ENCODE measurements around the gene PARL.
"Not testable (repeated sequence)": the region's sequence is repeated elsewhere in the genome, so short reads cannot be mapped to it uniquely, and the experiment has no call there.

Gene PARL

GRCh38 chr3:183896184-183896583 lies 11.5 kb upstream of the PARL start:
- Histone ChIP-seq H3K9me3 (ENCODE audit: low read length) (no peaks in the 10 kb centered on the region), H3K4me3 (ENCODE audit: low read length) (no peak overlapping the region), H3K27me3 (ENCODE audit: insufficient read depth, low read length) (peaks cover 23% of the 10 kb centered on the region), H2AFZ (ENCODE audit: low read depth, low read length) (no peak overlapping the region), H3K4me1 (ENCODE audit: insufficient read depth, low read length) (no peaks in the 10 kb centered on the region), H3K36me3 (ENCODE audit: insufficient read depth, low read length) (no peaks in the 10 kb centered on the region)

DNA sequence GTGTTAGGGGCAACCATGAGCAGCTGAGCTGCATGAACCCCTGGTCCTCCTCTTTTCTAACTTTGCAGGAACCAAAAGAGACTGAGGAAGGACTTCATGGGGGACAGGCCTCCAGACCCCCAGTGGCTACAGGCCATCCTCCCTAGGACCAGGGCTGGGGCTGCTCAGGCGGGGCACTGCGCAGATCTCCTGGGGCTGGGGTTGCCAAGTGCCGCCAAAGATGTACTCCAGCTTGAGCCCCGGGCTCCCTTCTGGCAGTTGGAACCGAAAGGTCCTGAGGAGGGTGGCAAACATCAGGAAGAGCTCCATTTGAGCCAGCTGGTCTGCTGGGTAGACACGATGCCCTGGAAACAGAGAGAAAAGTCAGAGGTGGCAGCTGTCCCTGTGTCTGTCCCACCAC lies 11.1 kb upstream of the PARL start:
- no peak overlapping the region for H2AFZ ChIP-seq (ENCODE audit: low read depth, low read length)
- no peaks in the 10 kb centered on the region for H3K9me3 ChIP-seq (ENCODE audit: low read length)
- peaks cover 23% of the 10 kb centered on the region for H3K27me3 ChIP-seq (ENCODE audit: insufficient read depth, low read length)
- H3K4me1 ChIP-seq (ENCODE audit: insufficient read depth, low read length) = no peaks in the 10 kb centered on the region
- H3K4me3 ChIP-seq (ENCODE audit: low read length) = no peak overlapping the region
- no peaks in the 10 kb centered on the region for H3K36me3 ChIP-seq (ENCODE audit: insufficient read depth, low read length)

GRCh38 chr3:183895296-183895695 lies 10.6 kb upstream of the PARL start:
- Histone ChIP-seq H2AFZ (ENCODE audit: low read depth, low read length) (no peak overlapping the region), H3K27me3 (ENCODE audit: insufficient read depth, low read length) (peaks cover 23% of the 10 kb centered on the region), H3K9me3 (ENCODE audit: low read length) (no peaks in the 10 kb centered on the region), H3K36me3 (ENCODE audit: insufficient read depth, low read length) (no peaks in the 10 kb centered on the region), H3K4me1 (ENCODE audit: insufficient read depth, low read length) (no peaks in the 10 kb centered on the region), H3K4me3 (ENCODE audit: low read length) (no peak overlapping the region)

DNA sequence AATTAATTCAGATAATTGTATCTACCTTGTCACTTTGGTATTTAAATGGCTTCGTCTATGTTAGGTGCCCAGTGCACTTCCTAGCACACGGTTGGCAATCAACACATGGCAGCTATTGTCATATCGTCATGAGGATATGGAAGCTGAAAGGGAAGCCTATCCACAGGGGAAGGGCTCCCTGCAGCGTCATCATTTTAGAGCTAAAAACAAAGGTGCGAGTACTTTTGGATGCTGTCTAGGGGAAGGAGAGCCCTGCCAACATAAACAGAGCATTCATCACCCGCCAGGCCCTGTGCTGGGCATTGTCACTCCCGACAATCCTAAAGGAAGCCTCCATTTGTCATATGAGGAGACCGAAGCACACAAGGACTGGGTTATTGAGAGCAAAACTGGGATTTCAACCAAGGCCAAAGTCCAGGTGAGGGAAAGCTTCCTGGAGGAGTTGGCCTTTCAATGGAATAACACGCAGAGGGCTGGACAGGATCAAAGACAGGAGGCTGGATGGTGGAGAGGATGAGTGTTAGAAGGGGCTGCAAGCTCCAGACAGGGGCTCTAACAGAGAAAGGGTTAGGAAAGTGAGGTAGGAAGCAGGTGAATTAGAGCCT lies 8.0 kb upstream of the PARL start:
- H3K4me1 ChIP-seq (ENCODE audit: insufficient read depth, low read length) = no peaks in the 10 kb centered on the region
- H3K36me3 ChIP-seq (ENCODE audit: insufficient read depth, low read length) = no peaks in the 10 kb centered on the region
- no peak overlapping the region for H2AFZ ChIP-seq (ENCODE audit: low read depth, low read length)
- H3K4me3 ChIP-seq (ENCODE audit: low read length) = no peak overlapping the region
- no peaks in the 10 kb centered on the region for H3K9me3 ChIP-seq (ENCODE audit: low read length)
- peaks cover 26% of the 10 kb centered on the region for H3K27me3 ChIP-seq (ENCODE audit: insufficient read depth, low read length)

DNA sequence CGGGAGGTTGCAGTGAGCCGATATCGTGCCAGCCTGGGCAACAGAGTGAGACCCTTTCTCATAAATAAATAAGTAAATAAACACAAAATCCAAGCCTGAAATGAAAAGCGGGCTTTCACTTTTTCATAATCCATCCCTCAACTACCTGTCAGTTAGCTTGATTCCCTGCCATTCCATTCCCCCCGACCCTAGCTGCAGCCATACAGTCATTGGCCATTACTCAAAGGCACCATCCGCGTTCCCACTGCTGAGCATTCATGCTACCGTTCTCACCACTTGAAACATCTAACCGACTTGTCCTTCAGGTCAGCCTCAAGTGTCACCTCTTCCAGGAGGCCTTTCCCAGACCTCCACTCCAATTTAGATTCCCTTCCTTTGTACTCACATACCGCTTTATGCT lies 1.1 kb upstream of the PARL start:
- Histone ChIP-seq H3K4me3 (ENCODE audit: low read length) (no peak overlapping the region), H3K4me1 (ENCODE audit: insufficient read depth, low read length) (peaks cover 12% of the 10 kb centered on the region), H2AFZ (ENCODE audit: low read depth, low read length) (no peak overlapping the region), H3K36me3 (ENCODE audit: insufficient read depth, low read length) (no peaks in the 10 kb centered on the region), H3K9me3 (ENCODE audit: low read length) (no peaks in the 10 kb centered on the region), H3K27me3 (ENCODE audit: insufficient read depth, low read length) (peaks cover 9% of the 10 kb centered on the region)

DNA sequence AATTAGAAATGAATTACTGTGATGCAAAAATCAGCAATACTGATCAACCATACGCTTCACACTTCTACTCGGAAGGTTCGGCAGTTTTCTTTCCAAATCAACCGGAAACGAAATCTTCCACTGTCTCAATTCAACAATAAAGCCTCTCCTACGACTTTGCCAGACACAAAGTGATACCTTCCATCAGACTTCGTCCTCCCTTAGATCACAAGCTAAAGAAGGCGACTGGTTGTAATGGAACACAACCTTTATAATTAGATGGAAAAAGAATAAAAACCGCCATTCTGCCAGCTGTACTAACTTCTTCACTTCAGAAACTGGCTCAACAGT lies 618 bp downstream of the PARL start:
- peaks cover 9% of the 10 kb centered on the region for H3K27me3 ChIP-seq (ENCODE audit: insufficient read depth, low read length)
- peaks cover 12% of the 10 kb centered on the region for H3K4me1 ChIP-seq (ENCODE audit: insufficient read depth, low read length)
- no peaks in the 10 kb centered on the region for H3K9me3 ChIP-seq (ENCODE audit: low read length)
- H3K36me3 ChIP-seq (ENCODE audit: insufficient read depth, low read length) = no peaks in the 10 kb centered on the region
- H2AFZ ChIP-seq (ENCODE audit: low read depth, low read length) = peak overlapping the region; percentile 58
- peak overlapping the region; percentile 68 for H3K4me3 ChIP-seq (ENCODE audit: low read length)

GRCh38 chr3:183883291-183884096 lies 1.2 kb downstream of the PARL start:
- Histone ChIP-seq H2AFZ (ENCODE audit: low read depth, low read length) (no peak overlapping the region), H3K4me1 (ENCODE audit: insufficient read depth, low read length) (peaks cover 12% of the 10 kb centered on the region), H3K4me3 (ENCODE audit: low read length) (peak overlapping the region; percentile 68), H3K36me3 (ENCODE audit: insufficient read depth, low read length) (no peaks in the 10 kb centered on the region), H3K27me3 (ENCODE audit: insufficient read depth, low read length) (peaks cover 9% of the 10 kb centered on the region), H3K9me3 (ENCODE audit: low read length) (no peaks in the 10 kb centered on the region)

GRCh38 chr3:183880121-183880520 lies 4.6 kb downstream of the PARL start:
- peaks cover 4% of the 10 kb centered on the region for H3K36me3 ChIP-seq (ENCODE audit: insufficient read depth, low read length)
- H3K4me1 ChIP-seq (ENCODE audit: insufficient read depth, low read length) = peaks cover 12% of the 10 kb centered on the region
- no peak overlapping the region for H3K4me3 ChIP-seq (ENCODE audit: low read length)
- H3K27me3 ChIP-seq (ENCODE audit: insufficient read depth, low read length) = no peaks in the 10 kb centered on the region
- H2AFZ ChIP-seq (ENCODE audit: low read depth, low read length) = no peak overlapping the region
- no peaks in the 10 kb centered on the region for H3K9me3 ChIP-seq (ENCODE audit: low read length)

DNA sequence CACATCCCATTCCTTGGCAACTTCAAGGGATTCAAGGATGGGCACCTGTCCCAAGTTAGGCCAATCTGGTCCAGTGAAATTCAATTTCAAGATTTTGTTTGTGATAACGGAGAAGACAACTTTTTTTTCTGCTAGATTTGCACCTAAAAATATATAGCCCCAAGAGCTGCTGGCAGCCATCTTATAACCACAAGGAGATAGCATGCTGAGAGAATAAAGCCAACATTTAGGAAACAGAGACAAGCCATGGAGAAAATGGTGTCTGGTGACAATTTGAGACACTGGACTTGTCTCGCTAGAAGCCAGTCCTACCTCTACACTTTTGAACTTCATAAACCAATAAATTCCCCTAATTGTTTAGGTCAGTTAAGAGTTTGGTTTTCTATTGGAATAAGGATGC lies 5.4 kb downstream of the PARL start:
- Histone ChIP-seq H3K4me3 (ENCODE audit: low read length) (no peak overlapping the region), H3K4me1 (ENCODE audit: insufficient read depth, low read length) (peaks cover 12% of the 10 kb centered on the region), H2AFZ (ENCODE audit: low read depth, low read length) (no peak overlapping the region), H3K36me3 (ENCODE audit: insufficient read depth, low read length) (peaks cover 6% of the 10 kb centered on the region), H3K9me3 (ENCODE audit: low read length) (no peaks in the 10 kb centered on the region), H3K27me3 (ENCODE audit: insufficient read depth, low read length) (no peaks in the 10 kb centered on the region)

DNA sequence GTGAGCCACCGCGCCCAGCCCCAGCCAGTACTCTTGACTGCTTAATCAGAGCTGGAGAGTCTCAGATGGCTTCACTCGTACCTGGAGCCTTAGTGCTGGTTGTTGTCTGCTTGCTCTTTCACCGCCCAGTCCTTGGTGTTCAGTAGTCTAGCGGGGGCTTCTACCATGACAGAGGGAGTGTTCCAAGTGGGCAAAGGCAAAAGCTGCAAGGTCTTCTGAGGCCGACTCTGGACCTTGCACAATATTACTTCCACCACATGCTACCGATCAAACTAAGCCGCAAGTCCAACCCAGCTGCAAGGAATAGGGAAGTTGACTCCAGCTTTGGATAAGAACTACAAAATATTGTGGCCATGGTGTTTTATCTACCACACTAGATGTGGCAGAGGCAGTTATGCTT lies 6.6 kb downstream of the PARL start:
- no peaks in the 10 kb centered on the region for H3K27me3 ChIP-seq (ENCODE audit: insufficient read depth, low read length)
- no peaks in the 10 kb centered on the region for H3K9me3 ChIP-seq (ENCODE audit: low read length)
- H2AFZ ChIP-seq (ENCODE audit: low read depth, low read length) = no peak overlapping the region
- H3K36me3 ChIP-seq (ENCODE audit: insufficient read depth, low read length) = peaks cover 6% of the 10 kb centered on the region
- no peak overlapping the region for H3K4me3 ChIP-seq (ENCODE audit: low read length)
- H3K4me1 ChIP-seq (ENCODE audit: insufficient read depth, low read length) = peaks cover 7% of the 10 kb centered on the region

- not testable (repeated sequence) for H2AFZ ChIP-seq (ENCODE audit: low read depth, low read length); H3K9me3 ChIP-seq (ENCODE audit: low read length); H3K36me3 ChIP-seq (ENCODE audit: insufficient read depth, low read length); H3K4me3 ChIP-seq (ENCODE audit: low read length); H3K27me3 ChIP-seq (ENCODE audit: insufficient read depth, low read length); H3K4me1 ChIP-seq (ENCODE audit: insufficient read depth, low read length)
Observed at GRCh38 chr3:183877227-183877626, 7.5 kb downstream of the PARL start.

DNA sequence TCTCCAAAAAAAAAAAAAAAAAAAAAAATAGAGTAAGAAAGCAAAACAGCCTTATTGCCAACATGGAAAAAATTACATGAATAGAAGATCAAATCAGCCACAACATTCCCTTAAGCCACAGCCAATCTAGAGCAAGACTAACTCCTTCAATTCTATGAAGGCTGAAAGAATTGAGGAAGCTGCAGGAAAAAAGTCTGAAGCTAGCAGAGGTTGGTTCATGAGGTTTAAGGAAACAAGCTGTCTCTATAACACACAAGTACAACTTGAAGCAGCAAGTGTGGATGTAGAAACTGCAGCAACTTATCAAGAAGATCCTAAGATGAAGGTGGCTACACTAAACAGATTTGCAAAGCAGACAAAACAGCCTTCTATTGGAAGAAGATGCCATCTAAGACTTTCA lies 9.3 kb downstream of the PARL start:
- H3K27me3 ChIP-seq (ENCODE audit: insufficient read depth, low read length) = no peaks in the 10 kb centered on the region
- no peaks in the 10 kb centered on the region for H3K4me1 ChIP-seq (ENCODE audit: insufficient read depth, low read length)
- no peaks in the 10 kb centered on the region for H3K9me3 ChIP-seq (ENCODE audit: low read length)
- no peak overlapping the region for H2AFZ ChIP-seq (ENCODE audit: low read depth, low read length)
- H3K4me3 ChIP-seq (ENCODE audit: low read length) = no peak overlapping the region
- peaks cover 6% of the 10 kb centered on the region for H3K36me3 ChIP-seq (ENCODE audit: insufficient read depth, low read length)

DNA sequence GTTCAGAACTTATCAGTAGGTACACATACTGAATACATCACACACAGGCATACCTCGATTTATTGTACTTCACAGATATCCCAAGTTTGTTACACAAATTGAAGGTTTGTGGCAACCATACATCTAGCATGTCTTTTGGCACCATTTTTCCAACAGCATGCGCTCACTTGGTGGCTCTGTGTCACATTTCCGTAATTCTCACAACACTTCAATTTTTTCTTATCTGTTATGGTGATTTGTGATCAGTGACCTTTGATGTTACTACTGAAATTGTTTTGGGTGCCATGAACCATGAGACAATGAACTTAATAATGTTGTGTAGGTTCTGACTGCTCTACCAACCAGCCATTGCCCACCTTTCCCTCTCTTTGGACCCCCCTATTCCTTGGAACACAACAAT lies 10.8 kb downstream of the PARL start:
- H3K4me3 ChIP-seq (ENCODE audit: low read length) = no peak overlapping the region
- no peaks in the 10 kb centered on the region for H3K27me3 ChIP-seq (ENCODE audit: insufficient read depth, low read length)
- no peak overlapping the region for H2AFZ ChIP-seq (ENCODE audit: low read depth, low read length)
- peaks cover 6% of the 10 kb centered on the region for H3K36me3 ChIP-seq (ENCODE audit: insufficient read depth, low read length)
- no peaks in the 10 kb centered on the region for H3K9me3 ChIP-seq (ENCODE audit: low read length)
- no peaks in the 10 kb centered on the region for H3K4me1 ChIP-seq (ENCODE audit: insufficient read depth, low read length)

DNA sequence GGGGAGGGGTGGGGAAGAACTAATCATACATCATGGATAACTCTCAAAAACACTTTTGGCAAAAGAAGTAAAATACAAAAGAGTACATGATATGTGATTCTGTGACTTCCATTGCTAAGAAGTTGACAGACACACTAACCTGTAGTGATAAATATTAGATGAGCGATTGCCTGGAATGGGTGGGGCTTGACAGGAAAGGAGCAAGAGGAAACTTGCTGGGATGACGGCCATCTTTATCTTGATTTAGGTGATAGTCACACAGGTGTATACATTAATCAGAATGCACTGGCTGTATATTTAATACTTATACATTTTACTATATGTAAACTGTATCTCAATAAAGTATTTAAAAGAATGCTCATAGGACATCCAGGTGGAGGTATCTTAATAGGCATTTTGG lies 13.1 kb downstream of the PARL start:
- no peaks in the 10 kb centered on the region for H3K9me3 ChIP-seq (ENCODE audit: low read length)
- H3K36me3 ChIP-seq (ENCODE audit: insufficient read depth, low read length) = peaks cover 20% of the 10 kb centered on the region
- H2AFZ ChIP-seq (ENCODE audit: low read depth, low read length) = no peak overlapping the region
- H3K4me1 ChIP-seq (ENCODE audit: insufficient read depth, low read length) = no peaks in the 10 kb centered on the region
- H3K4me3 ChIP-seq (ENCODE audit: low read length) = no peak overlapping the region
- H3K27me3 ChIP-seq (ENCODE audit: insufficient read depth, low read length) = no peaks in the 10 kb centered on the region
